SK-N-SH (cell line): ENCODE measurements around the gene MVB12B. TPM values are rescaled to one million over a fixed set of nuclear protein-coding genes. Genes with fewer than 3 reads are reported as not detected.

Experiments used
- CTCF ChIA-PET: fragments of 300-600, 350-600 bp; formaldehyde crosslinking; extraction: SDS; loops from one replicate; lab custom pipeline; 2021; lab: Yijun Ruan, JAX
- POLR2A ChIA-PET: fragments of 350-600 bp; sonication (Branson Sonifier 250); formaldehyde crosslinking; extraction: SDS; loops from one replicate; lab custom pipeline; 2020; ENCODE audit warnings: antibody characterized with exemption, inconsistent platforms; lab: Yijun Ruan, JAX
- DNase-seq: peaks from one replicate; pipeline ENCODE4 v3.0.0; 2012
- H2AFZ ChIP-seq: fragments of 200-600 bp; sonication (generic); 2 replicates; pipeline ENCODE4 v1.8.1; 2016; ENCODE audit warnings: antibody characterized with exemption, mild to moderate bottlenecking, low read depth
- H3F3A ChIP-seq: fragments of 200-600 bp; sonication (generic); replicated peaks from 2 replicates; pipeline ENCODE3; 2016; ENCODE audit warnings: antibody characterized with exemption, mild to moderate bottlenecking; ENCODE audit not compliant: insufficient read depth
- H3K27ac ChIP-seq, 2 experiments: fragments of 200-500 bp in 1 of 2; fragments of 200-600 bp in 1 of 2; sonication (Bioruptor generic) in 1 of 2; sonication (generic), shearing (Covaris generic) in 1 of 2; 2 replicates each; pipeline versions ENCODE4 v1.5.1 to v1.6.1; 2014 to 2016; ENCODE audit warnings: low read depth in 2 of 2, inconsistent platforms in 1 of 2, low read length in 1 of 2, mild to moderate bottlenecking in 1 of 2, mixed read lengths in 1 of 2
- H3K27me3 ChIP-seq: fragments of 200-600 bp; sonication (generic), shearing (Covaris generic); 2 replicates; pipeline ENCODE4 v1.6.1; 2016; ENCODE audit warnings: mixed run types; ENCODE audit not compliant: insufficient read depth
- H3K36me3 ChIP-seq, 2 experiments: fragments of 200-500 bp in 1 of 2; fragments of 200-600 bp in 1 of 2; sonication (Bioruptor generic) in 1 of 2; sonication (generic) in 1 of 2; replicated peaks in 1 of 2; 2 replicates each; pipeline versions ENCODE3 to v1.5.1; 2014 to 2016; ENCODE audit warnings: low read length in 1 of 2, mild to moderate bottlenecking in 1 of 2; ENCODE audit not compliant: insufficient read depth in 2 of 2, control insufficient read depth in 1 of 2
- H3K4me1 ChIP-seq, 2 experiments: fragments of 200-500 bp in 1 of 2; fragments of 200-600 bp in 1 of 2; sonication (Bioruptor generic) in 1 of 2; sonication (generic), shearing (Covaris generic) in 1 of 2; 2 replicates each; pipeline versions ENCODE4 v1.5.1 to v1.6.1; 2014 to 2016; ENCODE audit warnings: low read depth in 1 of 2, low read length in 1 of 2, mixed run types in 1 of 2; ENCODE audit not compliant: insufficient read depth in 2 of 2, control insufficient read depth in 1 of 2
- H3K4me2 ChIP-seq: fragments of 200-600 bp; sonication (generic), shearing (Covaris generic); 2 replicates; pipeline ENCODE4 v1.6.1; 2017; ENCODE audit warnings: mixed run types
- H3K4me3 ChIP-seq, 2 experiments: fragments of 200-500 bp in 1 of 2; fragments of 200-600 bp in 1 of 2; sonication (Bioruptor generic) in 1 of 2; sonication (generic), shearing (Covaris generic) in 1 of 2; 2 replicates each; pipeline versions ENCODE4 v1.5.1 to v1.8.1; 2014 to 2016; ENCODE audit warnings: low read depth in 2 of 2, inconsistent platforms in 1 of 2, low read length in 1 of 2, mild to moderate bottlenecking in 1 of 2, mixed read lengths in 1 of 2, moderate library complexity in 1 of 2
- H3K79me2 ChIP-seq: fragments of 200-600 bp; sonication (generic); 2 replicates; pipeline ENCODE4 v1.8.1; 2017; ENCODE audit warnings: mild to moderate bottlenecking; ENCODE audit not compliant: insufficient read depth
- H3K9ac ChIP-seq: fragments of 200-600 bp; sonication (generic); 2 replicates; pipeline ENCODE4 v1.6.1; 2017; ENCODE audit warnings: mixed run types
- H3K9me2 ChIP-seq: fragments of 200-600 bp; sonication (generic); 2 replicates; pipeline ENCODE4 v1.6.1; 2017; ENCODE audit warnings: mixed run types
- H3K9me3 ChIP-seq: fragments of 200-600 bp; sonication (generic); 2 replicates; pipeline ENCODE4 v1.6.1; 2017; ENCODE audit warnings: mixed run types, mild to moderate bottlenecking, moderate library complexity
- H4K20me1 ChIP-seq: fragments of 200-600 bp; sonication (generic); 2 replicates; pipeline ENCODE4 v1.6.1; 2017; ENCODE audit warnings: mild to moderate bottlenecking, mixed run types; ENCODE audit not compliant: insufficient read depth
- CTCF ChIP-seq: fragments of 200-600 bp; sonication (generic); IDR thresholded peaks from 2 replicates; pipeline ENCODE4 v1.6.1; 2017; ENCODE audit warnings: antibody characterized with exemption, mild to moderate bottlenecking, moderate library complexity
- ELF1 ChIP-seq: IDR thresholded peaks from 2 replicates; pipeline ENCODE4 v1.4.0; 2012
- EP300 ChIP-seq, 2 experiments: IDR thresholded peaks; 2 replicates each; pipeline versions ENCODE4 v1.4.0 to v1.6.1; 2012; ENCODE audit warnings: borderline replicate concordance in 1 of 2, low read depth in 1 of 2, low read length in 1 of 2
- EZH2phosphoT487 ChIP-seq: fragments of 200-600 bp; sonication (generic); IDR thresholded peaks from 2 replicates; pipeline ENCODE4 v1.6.1; 2017; ENCODE audit warnings: low read depth, mixed run types, mild to moderate bottlenecking, antibody characterized with exemption, moderate library complexity, borderline replicate concordance
- FOSL2 ChIP-seq: IDR thresholded peaks from 2 replicates; pipeline ENCODE4 v1.4.0; 2012; ENCODE audit warnings: low read depth, mild to moderate bottlenecking, moderate library complexity, borderline replicate concordance
- GATA2 ChIP-seq: sonication (generic); formaldehyde crosslinking; IDR thresholded peaks from 2 replicates; pipeline ENCODE4 v1.5.0; 2020; ENCODE audit warnings: mild to moderate bottlenecking, missing genetic modification reagents
- JUND ChIP-seq: IDR thresholded peaks from 2 replicates; pipeline ENCODE4 v1.4.0; 2012
- MAX ChIP-seq: IDR thresholded peaks from 2 replicates; pipeline ENCODE4 v1.4.0; 2012; ENCODE audit warnings: low read depth
- NFIC ChIP-seq: IDR thresholded peaks from 2 replicates; pipeline ENCODE4 v1.4.0; 2012; ENCODE audit warnings: borderline replicate concordance
- PBX3 ChIP-seq: IDR thresholded peaks from 2 replicates; pipeline ENCODE4; 2012
- REST ChIP-seq: IDR thresholded peaks from 2 replicates; pipeline ENCODE4 v1.6.1; 2012; ENCODE audit warnings: mild to moderate bottlenecking, low read depth, low read length, moderate library complexity
- TAF1 ChIP-seq: IDR thresholded peaks from 2 replicates; pipeline ENCODE4 v1.6.1; 2012; ENCODE audit warnings: low read depth, mild to moderate bottlenecking, low read length, moderate library complexity, borderline replicate concordance
- TCF12 ChIP-seq: IDR thresholded peaks from 2 replicates; pipeline ENCODE4 v1.4.0; 2012
- YY1 ChIP-seq: IDR thresholded peaks from 2 replicates; pipeline ENCODE4 v1.4.0; 2012; ENCODE audit warnings: low read depth, mild to moderate bottlenecking
- WGBS: methylation state at CpG from one replicate; pipeline ENCODE4 v1.1.6; 2017; ENCODE audit warnings: low lambda C conversion rate; 5-methylcytosine and 5-hydroxymethylcytosine counted together
- polyA plus RNA-seq, 3 experiments: library from polyadenylated mRNA; depleted of rRNA; stranded (reverse); fragments of >200 nt; gene quantifications; 2 replicates each; pipeline ENCODE4 v1.2.3, GENCODE V29; 2012

MVB12B gene
- polyA plus RNA-seq, 1 of the 3 experiments (the other 2 are of a cell fraction) = 5.1 TPM

- H3K27ac ChIP-seq = peak overlapping the region; percentile 63 to 76
These were observed 190.6 kb downstream of the MVB12B start for GRCh38 chr9:126516936-126517832.

More at GRCh38 chr9:126516936-126517832, 190.6 kb downstream of the MVB12B start:
- Histone ChIP-seq H3K79me2 (no peaks in the 10 kb centered on the region), H3K9me2 (no peaks in the 10 kb centered on the region), H3K4me1 (peaks cover 0 to 60% of the 10 kb centered on the region in 2 experiments; a peak in 2 of 4 replicates), H4K20me1 (no peaks in the 10 kb centered on the region), H3K4me3 (peak overlapping the region; percentile 44 to 69), H3K4me2 (peak overlapping the region; percentile 91), H3K27me3 (peaks cover 18% of the 10 kb centered on the region; the same call in 1 of the 2 replicates), H2AFZ (peak overlapping the region; percentile 94), H3F3A (peaks cover 14% of the 10 kb centered on the region), H3K9ac (peak overlapping the region; percentile 51; the same call in 1 of the 2 replicates), H3K36me3 (no peaks in the 10 kb centered on the region), H3K9me3 (no peaks in the 10 kb centered on the region)
- peak; percentile 80 for DNase-seq
- POLR2A ChIA-PET = interaction anchor here (0.7 to 1.7 kb wide), 3 partner anchors 12 to 32 kb away, joined by 3 to 8 read pairs (median 3); no protein-coding TSS in a partner anchor
- peak in 1 of 2 experiments; percentile 9; a peak in 1 of 4 replicates for TF ChIP-seq EP300 (IDR thresholded peaks at IDR 0.05; ENCODE audit: borderline replicate concordance in 1 of 2, low read depth in 1 of 2, low read length in 1 of 2)
- TF ChIP-seq TCF12 = peak; percentile 25; the same call in 1 of the 2 replicates
- TF ChIP-seq YY1 = no peak
- TF ChIP-seq CTCF = no peak
- peak; percentile 45; the same call in 1 of the 2 replicates for TF ChIP-seq JUND
- peak; percentile 56; the same call in 1 of the 2 replicates for TF ChIP-seq NFIC
- no peak for TF ChIP-seq EZH2phosphoT487
- TF ChIP-seq ELF1 = no peak
- TF ChIP-seq GATA2 (CRISPR knock-in tag) = no peak; the same call in 1 of the 2 replicates
- TF ChIP-seq FOSL2 = peak; percentile 66
- TF ChIP-seq REST = no peak
- peak; percentile 54 for TF ChIP-seq PBX3
- peak; percentile 39; the same call in 1 of the 2 replicates for TF ChIP-seq MAX
- peak; percentile 12; the same call in 1 of the 2 replicates for TF ChIP-seq TAF1
- CTCF ChIA-PET = interaction anchor here (0.9 to 21.2 kb wide), 7 partner anchors 9 to 46 kb away, joined by 3 to 473 read pairs (median 18); no protein-coding TSS in a partner anchor
- 8% methylated on average over 29 of the region's 32 CpGs for whole genome bisulfite sequencing
